GM23248 (cell line): ENCODE measurements around the gene SLC3A2. TPM values are rescaled to one million over a fixed set of nuclear protein-coding genes. Genes with fewer than 3 reads are reported as not detected.

Source experiments
- DNase-seq: peaks from one replicate; pipeline ENCODE4 v3.0.0-alpha.2; 2015
- H2AFZ ChIP-seq: fragments of 200-600 bp; sonication (generic); 2 replicates; pipeline ENCODE4 v1.6.1; 2016; ENCODE audit warnings: antibody characterized with exemption
- H3F3A ChIP-seq: fragments of 200-600 bp; sonication (generic); 2 replicates; pipeline ENCODE4 v1.6.1; 2016; ENCODE audit warnings: mild to moderate bottlenecking, antibody characterized with exemption, mixed run types; ENCODE audit not compliant: insufficient read depth
- H3K27ac ChIP-seq: fragments of 200-600 bp; sonication (generic); 2 replicates; pipeline ENCODE4 v1.5.1; 2016; ENCODE audit warnings: mild to moderate bottlenecking
- H3K27me3 ChIP-seq: fragments of 200-600 bp; sonication (generic); replicated peaks from 2 replicates; pipeline ENCODE4 v1.6.1; 2016; ENCODE audit warnings: mild to moderate bottlenecking; ENCODE audit not compliant: insufficient read depth
- H3K36me3 ChIP-seq: fragments of 200-600 bp; sonication (generic); 2 replicates; pipeline ENCODE4 v1.6.1; 2016; ENCODE audit warnings: low read depth, mild to moderate bottlenecking
- H3K4me1 ChIP-seq: fragments of 200-600 bp; sonication (generic); 2 replicates; pipeline ENCODE4 v1.6.1; 2016; ENCODE audit warnings: mild to moderate bottlenecking; ENCODE audit not compliant: insufficient read depth
- H3K4me2 ChIP-seq: fragments of 200-600 bp; sonication (generic); one replicate; pipeline ENCODE4 v1.6.1; 2016; ENCODE audit warnings: mild to moderate bottlenecking; ENCODE audit not compliant: unreplicated experiment
- H3K4me3 ChIP-seq: fragments of 200-600 bp; sonication (generic); 2 replicates; pipeline ENCODE4 v1.5.1; 2016; ENCODE audit warnings: mild to moderate bottlenecking
- H3K79me2 ChIP-seq: fragments of 200-600 bp; sonication (generic); 2 replicates; pipeline ENCODE4 v1.6.1; 2016; ENCODE audit warnings: mild to moderate bottlenecking; ENCODE audit not compliant: insufficient read depth
- H3K9ac ChIP-seq: fragments of 200-600 bp; sonication (generic); 2 replicates; pipeline ENCODE4 v1.6.1; 2016; ENCODE audit warnings: mild to moderate bottlenecking
- H3K9me2 ChIP-seq: fragments of 200-600 bp; sonication (generic); 2 replicates; pipeline ENCODE4 v1.6.1; 2016; ENCODE audit warnings: mixed run types, mild to moderate bottlenecking, moderate library complexity; ENCODE audit not compliant: insufficient read depth
- H3K9me3 ChIP-seq: fragments of 200-600 bp; sonication (generic); one replicate; pipeline ENCODE4 v1.6.1; 2017; ENCODE audit warnings: low read depth
- H4K20me1 ChIP-seq: fragments of 200-600 bp; sonication (generic); 2 replicates; pipeline ENCODE4 v1.6.0; 2016; ENCODE audit not compliant: insufficient read depth
- EZH2 ChIP-seq: fragments of 200-600 bp; sonication (generic); IDR thresholded peaks from 2 replicates; pipeline ENCODE4 v1.6.1; 2018; ENCODE audit warnings: antibody characterized with exemption, mild to moderate bottlenecking; ENCODE audit not compliant: insufficient read depth, poor library complexity, severe bottlenecking
- EZH2phosphoT487 ChIP-seq: fragments of 200-600 bp; sonication (generic); IDR thresholded peaks from 2 replicates; pipeline ENCODE4 v1.6.1; 2018; ENCODE audit warnings: antibody characterized with exemption, moderate library complexity, mild to moderate bottlenecking, low read depth; ENCODE audit not compliant: insufficient read depth
- WGBS, 2 experiments: methylation state at CpG; one replicate each; pipeline ENCODE4 v1.1.6; 2015 to 2017; ENCODE audit warnings: low lambda C conversion rate in 2 of 2, low coverage in 1 of 2; ENCODE audit errors: missing lambda C conversion rate in 2 of 2; 5-methylcytosine and 5-hydroxymethylcytosine counted together
- in situ Hi-C: fragments of 300-500 bp; cut with MboI; formaldehyde crosslinking; loops from 2 replicates; pipeline ENCODE4 v1.15.0; 2020
- polyA plus RNA-seq: library from polyadenylated mRNA; unstranded; fragments of >200 nt; fragmentation: Nextera tagmentation; extraction: Ambion mirVana; gene quantifications from 2 replicates; pipeline ENCODE4 v1.2.1, GENCODE V29; 2016
- total RNA-seq: library from RNA; depleted of rRNA; stranded (reverse); fragments of >200 nt; shearing (Covaris generic); gene quantifications from 2 replicates; pipeline ENCODE4 v1.2.3, GENCODE V29; 2014

Gene SLC3A2
- total and polyA plus RNA-seq, 2 experiments from 2014 or later: 301 to 310 TPM

GRCh38 chr11:62925308-62925707, 44.6 kb downstream of the SLC3A2 start:
- Histone ChIP-seq H4K20me1 (no peaks in the 10 kb centered on the region), H3K9me3 (no peaks in the 10 kb centered on the region), H3K4me2 (no peak overlapping the region), H3K9me2 (no peaks in the 10 kb centered on the region), H3F3A (no peaks in the 10 kb centered on the region), H3K27me3 (peaks cover 17% of the 10 kb centered on the region), H3K36me3 (no peaks in the 10 kb centered on the region), H2AFZ (no peak overlapping the region), H3K4me1 (no peaks in the 10 kb centered on the region), H3K27ac (no peak overlapping the region), H3K79me2 (no peaks in the 10 kb centered on the region), H3K9ac (no peak overlapping the region), H3K4me3 (no peak overlapping the region)
- no peak for DNase-seq
- in situ Hi-C loops: no loop called here
- WGBS, 2 experiments: 91 to 94% methylated on average over 14 of the region's 14 CpGs
- no peak for TF ChIP-seq EZH2
- no peak for TF ChIP-seq EZH2phosphoT487

- Histone ChIP-seq H3K9ac (no peak overlapping the region), H3F3A (no peaks in the 10 kb centered on the region), H3K4me3 (no peak overlapping the region), H3K36me3 (no peaks in the 10 kb centered on the region), H2AFZ (no peak overlapping the region), H3K9me3 (no peaks in the 10 kb centered on the region), H3K4me2 (no peak overlapping the region), H3K9me2 (no peaks in the 10 kb centered on the region), H3K79me2 (no peaks in the 10 kb centered on the region), H4K20me1 (no peaks in the 10 kb centered on the region), H3K27me3 (peaks cover 17% of the 10 kb centered on the region), H3K4me1 (no peaks in the 10 kb centered on the region), H3K27ac (no peak overlapping the region)
- no peak for TF ChIP-seq EZH2
- no peak for TF ChIP-seq EZH2phosphoT487
- DNase-seq: no peak
- WGBS, 2 experiments: 76 to 78% methylated on average over 64 to 69 of the region's 71 CpGs
- in situ Hi-C loops: no loop called here
Measured at GRCh38 chr11:62925745-62926679, 45.3 kb downstream of the SLC3A2 start.

GRCh38 chr11:62926680-62927455, 46.2 kb downstream of the SLC3A2 start:
- TF ChIP-seq EZH2phosphoT487: no peak
- TF ChIP-seq EZH2: no peak
- Histone ChIP-seq H3K4me3 (no peak overlapping the region), H3K79me2 (no peaks in the 10 kb centered on the region), H3K4me2 (no peak overlapping the region), H3K9me3 (no peaks in the 10 kb centered on the region), H2AFZ (no peak overlapping the region), H3K27me3 (peaks cover 16% of the 10 kb centered on the region), H4K20me1 (no peaks in the 10 kb centered on the region), H3F3A (no peaks in the 10 kb centered on the region), H3K9ac (no peak overlapping the region), H3K27ac (no peak overlapping the region), H3K36me3 (no peaks in the 10 kb centered on the region), H3K9me2 (no peaks in the 10 kb centered on the region), H3K4me1 (no peaks in the 10 kb centered on the region)
- no peak for DNase-seq
- WGBS, 2 experiments: 69 to 76% methylated on average over 33 to 53 of the region's 53 CpGs
- in situ Hi-C loops: no loop called here

- Histone ChIP-seq H3K4me2 (no peak overlapping the region), H3K36me3 (no peaks in the 10 kb centered on the region), H3K9me3 (no peaks in the 10 kb centered on the region), H3K79me2 (no peaks in the 10 kb centered on the region), H3K4me3 (no peak overlapping the region), H4K20me1 (no peaks in the 10 kb centered on the region), H3K9me2 (no peaks in the 10 kb centered on the region), H3F3A (no peaks in the 10 kb centered on the region), H3K27ac (no peak overlapping the region), H3K9ac (no peak overlapping the region), H2AFZ (no peak overlapping the region), H3K27me3 (peaks cover 10% of the 10 kb centered on the region; the same call in 1 of the 2 replicates), H3K4me1 (no peaks in the 10 kb centered on the region)
- in situ Hi-C loops: no loop called here
- TF ChIP-seq EZH2phosphoT487 (no peak), EZH2 (no peak)
- no peak for DNase-seq
- WGBS, 2 experiments: 78 to 79% methylated on average over 11 to 13 of the region's 13 CpGs
Measured at GRCh38 chr11:62928011-62928410, 47.3 kb downstream of the SLC3A2 start.
